GM12878 (cell line): Measurements from ENCODE around the gene FAM114A1. TPM values are rescaled to one million over a fixed set of nuclear protein-coding genes. Genes with fewer than 3 reads are reported as not detected.

ENCODE experiments used
- BRCA1 ChIP-seq: IDR thresholded peaks from 2 replicates; pipeline ENCODE4 v1.6.1; 2011; ENCODE audit warnings: low read depth, low read length, improper control_type of control experiment
- CBX5 ChIP-seq: sonication (generic); IDR thresholded peaks from 2 replicates; pipeline ENCODE4 v1.6.1; 2016; ENCODE audit warnings: low read depth, moderate library complexity, mild to moderate bottlenecking, inconsistent platforms
- CHD2 ChIP-seq: IDR thresholded peaks from 2 replicates; pipeline ENCODE4 v1.6.1; 2011; ENCODE audit warnings: low read depth, low read length, improper control_type of control experiment, borderline replicate concordance
- EED ChIP-seq: sonication (generic); IDR thresholded peaks from 2 replicates; pipeline ENCODE4 v1.6.1; 2016; ENCODE audit warnings: antibody characterized with exemption, low read depth
- EP300 ChIP-seq, 2 experiments: fragments of 150-350 bp in 1 of 2; IDR thresholded peaks; 2 replicates each; pipeline ENCODE4 v1.6.1; 2011 to 2012; ENCODE audit warnings: low read depth in 2 of 2, low read length in 2 of 2, borderline replicate concordance in 1 of 2, improper control_type of control experiment in 1 of 2, inconsistent platforms in 1 of 2; ENCODE audit not compliant: control insufficient read depth in 1 of 2
- ETV6 ChIP-seq, 2 experiments: fragments of 450-650 bp in 1 of 2; IDR thresholded peaks in 1 of 2; conservative IDR thresholded peaks in 1 of 2; 2 replicates each; pipeline ENCODE4 v1.6.1; 2014; ENCODE audit warnings: antibody characterized with exemption in 1 of 2, borderline replicate concordance in 1 of 2, low read depth in 1 of 2, mild to moderate bottlenecking in 1 of 2, moderate library complexity in 1 of 2
- EZH2 ChIP-seq: IDR thresholded peaks from 2 replicates; pipeline ENCODE4 v1.6.1; 2012; ENCODE audit warnings: low read depth, mild to moderate bottlenecking, control low read depth, inconsistent platforms, low read length, borderline replicate concordance; ENCODE audit not compliant: control insufficient read depth
- FOXM1 ChIP-seq: IDR thresholded peaks from 2 replicates; pipeline ENCODE4 v1.6.1; 2012; ENCODE audit warnings: low read depth, mild to moderate bottlenecking, inconsistent platforms, low read length, moderate library complexity
- HDAC2 ChIP-seq: fragments of 200-600 bp; sonication (generic); IDR thresholded peaks from 2 replicates; pipeline ENCODE4 v1.6.1; 2017
- IKZF1 ChIP-seq: fragments of 450-650 bp; conservative IDR thresholded peaks from 2 replicates; pipeline ENCODE4 v1.6.1; 2017; ENCODE audit warnings: antibody characterized with exemption, mild to moderate bottlenecking
- IRF4 ChIP-seq: IDR thresholded peaks from 2 replicates; pipeline ENCODE4 v1.6.1; 2011; ENCODE audit warnings: low read depth, low read length
- JUND ChIP-seq: IDR thresholded peaks from 2 replicates; pipeline ENCODE4 v1.6.1; 2012; ENCODE audit warnings: low read depth, mild to moderate bottlenecking, low read length, improper control_type of control experiment, moderate library complexity
- KAT2A ChIP-seq: conservative IDR thresholded peaks from 2 replicates; pipeline ENCODE4 v1.6.1; 2011; ENCODE audit warnings: low read depth, low read length; ENCODE audit not compliant: control insufficient read depth
- MEF2A ChIP-seq: IDR thresholded peaks from 2 replicates; pipeline ENCODE4 v1.6.1; 2011; ENCODE audit warnings: low read depth, mild to moderate bottlenecking, low read length, moderate library complexity; ENCODE audit not compliant: insufficient read depth
- NBN ChIP-seq: fragments of 450-650 bp; IDR thresholded peaks from 2 replicates; pipeline ENCODE4 v1.6.1; 2016
- POLR2A ChIP-seq: IDR thresholded peaks from 2 replicates; pipeline ENCODE4 v1.6.1; 2011; ENCODE audit warnings: low read depth, mild to moderate bottlenecking, low read length
- SMAD5 ChIP-seq: IDR thresholded peaks from 2 replicates; pipeline ENCODE4 v1.6.1; 2016; ENCODE audit warnings: antibody characterized with exemption, low read depth
- SUZ12 ChIP-seq: fragments of 200-600 bp; sonication (generic); IDR thresholded peaks from one replicate; pipeline ENCODE4 v1.6.1; 2018; ENCODE audit warnings: antibody characterized with exemption, mild to moderate bottlenecking; ENCODE audit not compliant: unreplicated experiment
- ZSCAN29 ChIP-seq: fragments of 450-650 bp; IDR thresholded peaks from 2 replicates; pipeline ENCODE4 v1.6.1; 2017; ENCODE audit warnings: mild to moderate bottlenecking, moderate library complexity
- polyA plus RNA-seq, 11 experiments: library from polyadenylated mRNA; depleted of rRNA in 4 of 11; unstranded in 6 of 11; stranded (reverse) in 5 of 11; fragments of >200 nt; fragmentation: Nextera tagmentation in 4 of 11; fragmentation: Illumina TruSeq in 1 of 11; extraction: Ambion mirVana in 4 of 11; extraction: Trizol in 1 of 11; gene quantifications; 1 replicate in 1 of 11; 2 replicates in 10 of 11; pipeline versions ENCODE4 v1.2.1 to v1.2.3, GENCODE V29; 2011 to 2016; ENCODE audit warnings: inconsistent platforms in 2 of 11, missing spikeins in 2 of 11, low read depth in 1 of 11
- total RNA-seq, 4 experiments: library from RNA; depleted of rRNA in 3 of 4; stranded (reverse); fragments of >200 nt in 3 of 4; fragmentation: Illumina TruSeq in 1 of 4; extraction: Trizol in 1 of 4; gene quantifications; 2 replicates each; pipeline versions ENCODE4 v1.2.1 to v1.2.3, GENCODE V29; 2013 to 2021
- TF ChIP-seq, protein P1 (sequence below): IDR thresholded peaks from 2 replicates; pipeline ENCODE4 v1.6.1; 2012; ENCODE audit warnings: low read depth, low read length, improper control_type of control experiment
- TF ChIP-seq, protein P2 (sequence below): fragments of 450-650 bp; IDR thresholded peaks from 2 replicates; pipeline ENCODE4 v1.6.1; 2014; ENCODE audit warnings: mild to moderate bottlenecking
- TF ChIP-seq, protein P3 (sequence below): fragments of 450-650 bp; IDR thresholded peaks from 2 replicates; pipeline ENCODE4 v1.6.1; 2017; ENCODE audit warnings: mild to moderate bottlenecking, moderate library complexity
- TF ChIP-seq, protein P4 (sequence below): fragments of 450-650 bp; IDR thresholded peaks from 2 replicates; pipeline ENCODE4 v1.6.1; 2016; ENCODE audit warnings: mild to moderate bottlenecking

The FAM114A1 gene
- total and polyA plus RNA-seq, 10 of the 15 experiments (the other 5 are each of a cell fraction or from before 2014, with no cell fraction given), result 1.3 to 6.2 (median 3.9) TPM

DNA sequence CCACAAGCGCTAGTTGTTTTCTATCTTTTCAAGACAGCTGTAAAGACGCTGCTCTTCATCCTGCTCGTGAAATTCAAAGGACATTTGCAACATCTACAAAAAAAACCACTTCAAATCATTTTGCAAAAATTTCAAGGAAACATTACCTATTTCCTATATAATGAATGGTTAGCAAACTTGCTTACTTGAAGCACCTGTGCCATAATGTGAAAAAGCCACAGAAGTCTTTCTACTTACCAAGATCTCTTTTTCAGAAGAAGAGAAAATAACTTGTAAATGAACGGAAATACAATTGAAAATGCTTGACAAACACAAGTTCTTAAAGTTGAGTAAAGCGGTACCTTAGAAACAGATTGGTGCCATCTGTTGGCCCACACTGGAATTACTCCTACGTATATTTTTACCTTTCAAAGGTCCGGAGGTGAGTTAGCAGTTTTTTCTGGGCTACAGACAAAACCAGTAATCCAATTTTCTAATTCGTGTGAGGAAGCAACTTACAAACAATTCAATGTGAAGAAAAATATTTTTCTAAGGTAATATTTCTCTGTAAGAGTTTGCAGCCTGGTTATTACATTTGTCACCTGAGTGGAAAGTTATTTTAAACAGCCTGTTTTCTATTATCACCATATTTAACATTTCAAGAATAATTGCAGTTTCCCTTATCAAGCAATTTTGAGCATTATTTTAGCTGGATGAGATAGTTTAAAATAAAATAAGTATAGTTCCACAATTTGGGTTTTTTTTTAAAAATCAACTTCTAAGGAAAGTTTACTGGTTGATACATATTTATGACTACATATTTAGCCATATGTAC lies 10.9 kb upstream of the FAM114A1 start, which contains the start of gene TLR6 (continued):
- TF ChIP-seq, protein P1, sequence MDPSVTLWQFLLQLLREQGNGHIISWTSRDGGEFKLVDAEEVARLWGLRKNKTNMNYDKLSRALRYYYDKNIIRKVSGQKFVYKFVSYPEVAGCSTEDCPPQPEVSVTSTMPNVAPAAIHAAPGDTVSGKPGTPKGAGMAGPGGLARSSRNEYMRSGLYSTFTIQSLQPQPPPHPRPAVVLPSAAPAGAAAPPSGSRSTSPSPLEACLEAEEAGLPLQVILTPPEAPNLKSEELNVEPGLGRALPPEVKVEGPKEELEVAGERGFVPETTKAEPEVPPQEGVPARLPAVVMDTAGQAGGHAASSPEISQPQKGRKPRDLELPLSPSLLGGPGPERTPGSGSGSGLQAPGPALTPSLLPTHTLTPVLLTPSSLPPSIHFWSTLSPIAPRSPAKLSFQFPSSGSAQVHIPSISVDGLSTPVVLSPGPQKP, result no peak
- TF ChIP-seq FOXM1 (peak; percentile 41), POLR2A (no peak), JUND (no peak), ZSCAN29 (no peak), CHD2 (no peak), SMAD5 (no peak), EP300 (IDR thresholded peaks at IDR 0.05; ENCODE audit: borderline replicate concordance in 1 of 2, control insufficient read depth in 1 of 2, low read depth in 2 of 2, low read length in 2 of 2) (peak in 1 of 2 experiments; percentile 51; a peak in 1 of 4 replicates), MEF2A (no peak), ETV6 (conservative IDR thresholded peaks at IDR 0.05 in 1 of 2, IDR thresholded peaks at IDR 0.05 in 1 of 2; ENCODE audit: borderline replicate concordance in 1 of 2, low read depth in 1 of 2) (peak in 1 of 2 experiments; percentile 50; a peak in 1 of 4 replicates), CBX5 (peak; percentile 90), SUZ12 (no peak), NBN (no peak), IRF4 (no peak), EZH2 (no peak), EED (no peak), KAT2A (no peak), HDAC2 (no peak), IKZF1 (no peak; the same call in 1 of the 2 replicates), BRCA1 (no peak)
- TF ChIP-seq, protein P2, sequence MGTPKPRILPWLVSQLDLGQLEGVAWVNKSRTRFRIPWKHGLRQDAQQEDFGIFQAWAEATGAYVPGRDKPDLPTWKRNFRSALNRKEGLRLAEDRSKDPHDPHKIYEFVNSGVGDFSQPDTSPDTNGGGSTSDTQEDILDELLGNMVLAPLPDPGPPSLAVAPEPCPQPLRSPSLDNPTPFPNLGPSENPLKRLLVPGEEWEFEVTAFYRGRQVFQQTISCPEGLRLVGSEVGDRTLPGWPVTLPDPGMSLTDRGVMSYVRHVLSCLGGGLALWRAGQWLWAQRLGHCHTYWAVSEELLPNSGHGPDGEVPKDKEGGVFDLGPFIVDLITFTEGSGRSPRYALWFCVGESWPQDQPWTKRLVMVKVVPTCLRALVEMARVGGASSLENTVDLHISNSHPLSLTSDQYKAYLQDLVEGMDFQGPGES, result no peak
- TF ChIP-seq, protein P3, sequence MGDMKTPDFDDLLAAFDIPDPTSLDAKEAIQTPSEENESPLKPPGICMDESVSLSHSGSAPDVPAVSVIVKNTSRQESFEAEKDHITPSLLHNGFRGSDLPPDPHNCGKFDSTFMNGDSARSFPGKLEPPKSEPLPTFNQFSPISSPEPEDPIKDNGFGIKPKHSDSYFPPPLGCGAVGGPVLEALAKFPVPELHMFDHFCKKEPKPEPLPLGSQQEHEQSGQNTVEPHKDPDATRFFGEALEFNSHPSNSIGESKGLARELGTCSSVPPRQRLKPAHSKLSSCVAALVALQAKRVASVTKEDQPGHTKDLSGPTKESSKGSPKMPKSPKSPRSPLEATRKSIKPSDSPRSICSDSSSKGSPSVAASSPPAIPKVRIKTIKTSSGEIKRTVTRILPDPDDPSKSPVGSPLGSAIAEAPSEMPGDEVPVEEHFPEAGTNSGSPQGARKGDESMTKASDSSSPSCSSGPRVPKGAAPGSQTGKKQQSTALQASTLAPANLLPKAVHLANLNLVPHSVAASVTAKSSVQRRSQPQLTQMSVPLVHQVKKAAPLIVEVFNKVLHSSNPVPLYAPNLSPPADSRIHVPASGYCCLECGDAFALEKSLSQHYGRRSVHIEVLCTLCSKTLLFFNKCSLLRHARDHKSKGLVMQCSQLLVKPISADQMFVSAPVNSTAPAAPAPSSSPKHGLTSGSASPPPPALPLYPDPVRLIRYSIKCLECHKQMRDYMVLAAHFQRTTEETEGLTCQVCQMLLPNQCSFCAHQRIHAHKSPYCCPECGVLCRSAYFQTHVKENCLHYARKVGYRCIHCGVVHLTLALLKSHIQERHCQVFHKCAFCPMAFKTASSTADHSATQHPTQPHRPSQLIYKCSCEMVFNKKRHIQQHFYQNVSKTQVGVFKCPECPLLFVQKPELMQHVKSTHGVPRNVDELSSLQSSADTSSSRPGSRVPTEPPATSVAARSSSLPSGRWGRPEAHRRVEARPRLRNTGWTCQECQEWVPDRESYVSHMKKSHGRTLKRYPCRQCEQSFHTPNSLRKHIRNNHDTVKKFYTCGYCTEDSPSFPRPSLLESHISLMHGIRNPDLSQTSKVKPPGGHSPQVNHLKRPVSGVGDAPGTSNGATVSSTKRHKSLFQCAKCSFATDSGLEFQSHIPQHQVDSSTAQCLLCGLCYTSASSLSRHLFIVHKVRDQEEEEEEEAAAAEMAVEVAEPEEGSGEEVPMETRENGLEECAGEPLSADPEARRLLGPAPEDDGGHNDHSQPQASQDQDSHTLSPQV, result peak; percentile 12; the same call in 1 of the 2 replicates
- TF ChIP-seq, protein P4, sequence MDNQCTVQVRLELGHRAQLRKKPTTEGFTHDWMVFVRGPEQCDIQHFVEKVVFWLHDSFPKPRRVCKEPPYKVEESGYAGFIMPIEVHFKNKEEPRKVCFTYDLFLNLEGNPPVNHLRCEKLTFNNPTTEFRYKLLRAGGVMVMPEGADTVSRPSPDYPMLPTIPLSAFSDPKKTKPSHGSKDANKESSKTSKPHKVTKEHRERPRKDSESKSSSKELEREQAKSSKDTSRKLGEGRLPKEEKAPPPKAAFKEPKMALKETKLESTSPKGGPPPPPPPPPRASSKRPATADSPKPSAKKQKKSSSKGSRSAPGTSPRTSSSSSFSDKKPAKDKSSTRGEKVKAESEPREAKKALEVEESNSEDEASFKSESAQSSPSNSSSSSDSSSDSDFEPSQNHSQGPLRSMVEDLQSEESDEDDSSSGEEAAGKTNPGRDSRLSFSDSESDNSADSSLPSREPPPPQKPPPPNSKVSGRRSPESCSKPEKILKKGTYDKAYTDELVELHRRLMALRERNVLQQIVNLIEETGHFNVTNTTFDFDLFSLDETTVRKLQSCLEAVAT, result peak; percentile 87
